SK-N-MC (cell line): ENCODE data around the gene ERVK3-1.
"Not testable (repeated sequence)": the region's sequence is repeated elsewhere in the genome, so short reads cannot be mapped to it uniquely, and the experiment has no call there.

Source experiments
- EZH2 ChIP-seq: fragments of 200-600 bp; sonication (generic); IDR thresholded peaks from one replicate; pipeline ENCODE4 v1.6.1; 2017; ENCODE audit warnings: antibody characterized with exemption
- FOXP2 ChIP-seq: optimal IDR thresholded peaks from 2 replicates; pipeline ENCODE3; 2011; ENCODE audit warnings: mild to moderate bottlenecking, moderate library complexity; ENCODE audit not compliant: insufficient read depth; ENCODE audit errors: extremely low read length, control extremely low read depth
- POLR2AphosphoS5 ChIP-seq: IDR thresholded peaks from 2 replicates; pipeline ENCODE4 v1.6.1; 2012; ENCODE audit warnings: mild to moderate bottlenecking, low read depth, low read length, borderline replicate concordance

GRCh38 chr19:58310685-58311084, 5.5 kb downstream of the ERVK3-1 start:
- not testable (repeated sequence) for TF ChIP-seq POLR2AphosphoS5, FOXP2, EZH2
